NCI-H82 treated with DMSO at 0.1 percent for 48 hours (cell line): ENCODE data around the gene APPL2.

Experiments used
- DNase-seq: peaks from one replicate; lab custom pipeline; 2025; ENCODE audit not compliant: unreplicated experiment; lab: John Stamatoyannopoulos, UW

Gene APPL2, protein sequence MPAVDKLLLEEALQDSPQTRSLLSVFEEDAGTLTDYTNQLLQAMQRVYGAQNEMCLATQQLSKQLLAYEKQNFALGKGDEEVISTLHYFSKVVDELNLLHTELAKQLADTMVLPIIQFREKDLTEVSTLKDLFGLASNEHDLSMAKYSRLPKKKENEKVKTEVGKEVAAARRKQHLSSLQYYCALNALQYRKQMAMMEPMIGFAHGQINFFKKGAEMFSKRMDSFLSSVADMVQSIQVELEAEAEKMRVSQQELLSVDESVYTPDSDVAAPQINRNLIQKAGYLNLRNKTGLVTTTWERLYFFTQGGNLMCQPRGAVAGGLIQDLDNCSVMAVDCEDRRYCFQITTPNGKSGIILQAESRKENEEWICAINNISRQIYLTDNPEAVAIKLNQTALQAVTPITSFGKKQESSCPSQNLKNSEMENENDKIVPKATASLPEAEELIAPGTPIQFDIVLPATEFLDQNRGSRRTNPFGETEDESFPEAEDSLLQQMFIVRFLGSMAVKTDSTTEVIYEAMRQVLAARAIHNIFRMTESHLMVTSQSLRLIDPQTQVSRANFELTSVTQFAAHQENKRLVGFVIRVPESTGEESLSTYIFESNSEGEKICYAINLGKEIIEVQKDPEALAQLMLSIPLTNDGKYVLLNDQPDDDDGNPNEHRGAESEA

DNA sequence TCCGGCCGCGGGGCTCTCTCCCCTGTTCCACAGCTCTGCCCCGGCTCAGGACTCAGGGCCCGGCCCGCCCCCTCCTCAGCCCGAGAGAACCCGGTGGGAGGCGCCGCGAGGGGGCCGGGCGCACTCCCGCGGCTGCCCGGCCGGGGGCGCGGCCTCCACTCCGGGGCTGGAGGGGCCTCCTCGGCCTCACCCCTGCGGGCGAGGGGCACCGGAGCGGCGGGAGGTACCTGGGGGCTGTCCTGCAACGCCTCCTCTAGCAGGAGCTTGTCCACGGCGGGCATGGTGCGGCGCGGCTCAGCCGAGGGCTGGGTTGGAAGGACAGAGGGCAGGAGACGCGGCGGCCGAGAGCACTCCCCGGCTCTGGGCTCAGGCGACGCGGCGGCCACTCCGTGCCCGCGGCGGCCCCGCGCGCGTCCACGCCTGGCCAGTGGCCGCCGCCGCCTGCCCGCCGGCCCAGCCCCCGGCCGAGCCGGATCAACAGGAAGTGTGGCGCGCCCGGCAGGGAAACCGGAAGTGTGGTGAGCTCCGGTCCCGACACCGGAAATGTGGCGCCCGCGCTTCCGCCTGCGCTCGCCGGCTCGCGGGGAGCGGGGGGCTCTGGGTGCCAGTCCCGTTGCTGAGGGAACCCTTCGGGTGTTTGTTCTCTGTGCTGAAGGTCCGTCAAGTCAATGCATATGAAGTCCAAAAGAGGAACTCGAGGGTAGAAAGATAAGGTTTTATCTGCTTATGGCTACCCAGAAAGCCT lies at the start of gene APPL2:
TSS of gene APPL2 (minus strand) at position 443 of the 745 bp plus-strand sequence. CDS start at position 281, 162 bp downstream.
- DNase-seq = peak; percentile 48

DNA sequence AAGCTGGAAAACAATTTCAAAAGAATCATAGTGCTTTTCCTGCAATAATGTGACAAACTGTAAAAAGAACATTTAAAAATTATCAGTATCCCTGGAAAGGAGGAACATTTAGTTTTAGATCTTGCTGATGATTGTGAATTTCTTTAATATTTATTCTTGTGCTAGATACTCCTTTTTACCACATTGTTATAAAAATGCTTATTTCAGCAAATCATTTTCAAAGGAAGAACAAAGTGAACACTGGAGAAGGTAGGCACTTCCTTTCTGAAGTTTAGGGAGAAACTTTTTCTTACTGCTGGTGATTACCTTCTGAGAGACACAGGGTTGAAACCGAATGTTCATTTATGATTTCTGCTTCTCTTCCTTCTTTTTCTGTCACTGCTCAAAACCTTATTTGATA lies 49.4 kb upstream of the APPL2 start:
- DNase-seq = no peak

DNA sequence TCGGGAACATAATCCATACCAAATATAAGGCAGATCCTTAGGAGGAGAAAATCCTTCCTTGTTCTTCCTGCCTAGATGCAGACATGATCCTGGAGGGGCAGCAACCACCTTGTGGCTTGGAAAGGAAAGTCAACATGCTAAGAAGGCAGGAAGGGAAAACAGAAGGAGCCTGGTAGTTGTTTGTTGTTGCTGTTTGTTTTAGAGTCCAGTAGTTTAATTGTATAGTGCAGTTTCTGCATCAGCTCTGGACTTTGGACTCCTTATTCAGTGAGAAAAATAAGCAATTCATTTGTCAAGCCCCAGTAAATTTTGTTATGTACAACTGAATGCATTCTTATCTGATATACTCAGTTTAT lies 45.7 kb upstream of the APPL2 start:
- no peak for DNase-seq

DNA sequence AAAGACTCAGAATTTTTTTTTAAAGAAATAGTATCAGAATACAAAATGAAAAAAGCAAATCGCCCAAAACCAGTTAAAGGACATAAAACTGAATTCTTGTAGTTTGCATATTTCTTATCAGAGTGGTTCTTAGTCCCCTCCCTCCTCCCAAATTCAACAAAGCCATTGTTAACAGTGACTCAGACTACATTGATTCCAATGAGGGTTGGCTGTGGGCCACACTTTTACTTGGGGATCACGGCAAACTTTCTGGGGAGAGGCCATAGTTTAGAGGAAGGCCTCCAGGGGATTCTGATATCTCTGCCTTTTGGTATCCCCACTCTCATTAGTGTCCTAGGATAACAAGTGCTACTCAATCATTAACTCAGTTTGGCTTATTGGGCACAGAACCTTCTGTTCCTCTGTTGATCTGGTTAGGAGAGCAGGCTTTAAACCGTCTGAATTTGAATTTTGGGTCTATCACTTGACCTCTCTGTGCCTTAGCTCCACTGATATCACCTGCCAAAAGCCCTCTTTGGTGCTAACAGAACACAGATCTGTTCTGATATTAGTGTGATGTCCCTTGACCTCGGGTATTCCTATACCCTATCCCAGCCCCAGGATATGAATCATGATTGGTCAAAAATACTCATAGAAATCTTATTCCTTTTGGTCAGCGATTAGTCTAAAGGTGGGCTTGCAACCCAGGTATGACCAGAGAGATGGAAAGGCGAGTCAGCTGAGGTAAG lies 45.2 kb upstream of the APPL2 start:
- no peak for DNase-seq

- DNase-seq = peak; percentile 8
Observed at GRCh38 chr12:105279460-105280056, 43.6 kb upstream of the APPL2 start.

DNA sequence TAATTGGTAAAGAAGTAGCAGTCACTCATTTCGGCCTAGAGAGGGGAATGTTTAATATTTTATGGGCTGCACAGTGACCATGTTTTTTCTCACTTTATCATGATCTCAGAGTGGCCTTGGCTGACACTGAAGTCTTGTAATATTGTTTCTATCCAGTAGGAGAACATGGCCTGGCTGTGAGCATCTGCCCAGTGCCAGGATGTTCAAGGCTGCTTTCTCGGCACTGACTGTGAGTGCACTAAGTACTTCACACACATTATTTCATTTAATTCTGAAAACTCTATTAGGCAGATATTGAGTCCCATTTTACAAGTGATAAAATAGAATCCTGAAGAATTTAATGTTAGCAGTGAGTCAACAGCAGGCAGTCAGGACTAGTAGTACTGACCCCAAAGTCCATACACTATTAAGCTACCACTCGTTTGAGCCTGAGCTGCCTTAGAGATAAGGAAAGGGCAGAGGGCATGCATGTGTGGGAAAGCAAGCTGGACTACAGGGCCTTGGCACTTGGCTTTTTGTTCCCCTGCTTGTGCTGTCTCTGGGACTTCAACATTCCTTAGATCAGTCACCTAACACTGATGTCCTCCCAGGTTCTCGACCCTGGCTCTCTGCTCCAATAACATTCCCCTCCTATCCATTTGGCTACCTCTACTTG lies 42.2 kb upstream of the APPL2 start:
- no peak for DNase-seq

DNA sequence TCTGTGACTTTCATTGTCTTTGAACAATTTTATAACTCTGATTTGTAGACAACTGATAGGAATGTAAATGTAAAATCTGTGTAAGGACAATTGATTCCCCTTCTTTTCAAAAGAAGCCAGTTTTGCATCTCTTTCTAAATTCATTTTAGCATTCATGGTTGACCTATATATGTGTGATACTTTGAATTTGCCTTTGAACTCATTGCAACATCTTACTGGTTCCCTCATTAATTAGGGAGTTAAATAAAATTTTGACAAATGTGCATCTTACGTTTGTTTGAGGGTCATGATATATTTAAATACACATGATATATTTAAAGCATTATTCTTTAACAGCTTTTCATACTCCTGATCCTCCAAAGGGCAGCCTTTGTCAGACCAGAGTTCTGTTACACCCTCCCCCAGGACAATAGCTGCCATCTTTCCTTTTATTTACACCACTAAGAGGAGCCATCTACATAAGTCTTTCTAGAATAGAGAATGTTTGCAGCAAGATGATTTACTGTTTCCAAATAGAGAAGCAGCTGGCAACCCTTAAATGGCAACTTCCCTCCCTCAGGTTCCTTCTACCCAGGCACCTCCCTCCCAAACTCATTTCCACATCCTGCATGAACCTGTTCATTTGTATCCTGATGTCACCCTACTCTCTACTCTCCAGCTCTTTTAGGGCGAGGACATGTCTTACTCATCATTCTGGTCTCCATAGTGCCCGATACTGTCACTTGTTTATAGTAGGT lies 40.2 kb upstream of the APPL2 start:
- DNase-seq = no peak

- no peak for DNase-seq
Observed at GRCh38 chr12:105274571-105274970, 38.6 kb upstream of the APPL2 start.

- no peak for DNase-seq
Observed at GRCh38 chr12:105273601-105274000, 37.6 kb upstream of the APPL2 start.

GRCh38 chr12:105272814-105273416 lies 36.9 kb upstream of the APPL2 start:
- no peak for DNase-seq

DNA sequence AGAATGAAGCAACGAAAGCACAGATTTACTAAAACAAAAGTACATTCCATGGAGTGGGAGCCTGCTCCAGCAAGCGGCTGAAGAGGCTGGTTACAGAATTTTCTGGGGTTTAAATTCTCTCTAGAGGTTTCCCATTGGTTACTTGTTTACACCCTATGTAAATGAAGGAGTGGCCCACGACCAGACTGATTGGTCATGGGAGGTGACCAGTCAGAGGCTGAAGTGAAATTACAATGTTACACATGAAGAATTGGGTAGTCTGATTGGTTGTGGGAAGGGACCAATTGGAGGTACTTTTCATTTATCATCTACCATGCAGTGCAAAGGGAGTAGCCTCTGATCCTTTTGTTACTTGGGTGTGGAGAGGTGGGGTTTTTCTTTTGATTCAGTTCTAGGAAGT lies 36.2 kb upstream of the APPL2 start:
- DNase-seq = no peak

DNA sequence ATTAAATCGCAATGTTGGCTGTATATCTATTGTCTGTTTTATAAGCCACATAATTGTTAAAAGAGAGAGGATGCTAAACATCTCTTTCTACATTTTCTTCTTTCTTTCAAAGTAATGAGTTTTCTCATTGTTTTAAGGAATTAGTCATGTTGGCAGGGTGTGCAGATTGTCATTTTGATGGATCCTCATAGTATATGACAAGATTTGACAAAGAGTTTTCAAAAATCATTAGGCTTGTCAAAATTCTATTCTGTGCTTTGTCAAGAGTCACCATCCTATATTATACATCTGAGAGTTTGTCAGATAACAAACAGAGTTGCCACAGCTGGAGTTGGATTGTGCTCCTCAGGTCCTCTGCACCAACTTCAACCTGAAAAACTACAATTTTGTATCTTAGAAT lies 35.4 kb upstream of the APPL2 start:
- no peak for DNase-seq

GRCh38 chr12:105270671-105271255 lies 34.8 kb upstream of the APPL2 start:
- DNase-seq = peak; percentile 41

- DNase-seq = no peak
Observed at GRCh38 chr12:105267711-105268110, 31.7 kb upstream of the APPL2 start.

DNA sequence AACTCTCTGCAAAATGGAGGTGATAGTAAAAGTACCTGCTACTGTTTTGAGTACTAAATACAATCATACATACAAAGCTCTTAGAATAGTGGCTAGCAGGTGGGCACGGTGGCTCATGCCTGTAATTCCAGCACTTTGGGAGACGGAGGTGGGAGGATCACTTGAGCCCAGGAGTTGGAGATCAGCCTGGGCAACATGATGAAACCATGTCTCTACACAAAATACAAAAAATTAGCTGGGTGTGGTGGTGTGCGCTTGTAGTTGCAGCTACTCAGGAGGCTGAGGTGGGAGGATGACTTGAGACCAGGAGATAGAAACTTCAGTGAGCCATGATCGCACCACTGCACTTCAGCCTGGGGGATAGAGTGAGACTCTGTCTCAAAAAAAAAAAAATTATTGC lies 28.8 kb upstream of the APPL2 start:
- DNase-seq = no peak

GRCh38 chr12:105262461-105263184 lies 26.6 kb upstream of the APPL2 start:
- DNase-seq = no peak

- no peak for DNase-seq
Observed at GRCh38 chr12:105261010-105261409, 25.0 kb upstream of the APPL2 start.

- no peak for DNase-seq
Observed at GRCh38 chr12:105259226-105259625, 23.3 kb upstream of the APPL2 start.
